Right atrium auricular region (tissue), 2 donors: ENCODE data around the gene SCTR. TPM values are rescaled to one million over a fixed set of nuclear protein-coding genes. Genes with fewer than 3 reads are reported as not detected.

Experiments
- DNase-seq: peaks from one replicate; pipeline ENCODE4 v3.0.0-alpha.2; 2019; ENCODE audit warnings: low spot score
- H3K27ac ChIP-seq, 2 donors: fragments of 200-600 bp; sonication (generic); 1 replicate in 1 of 2; 2 replicates in 1 of 2; pipeline ENCODE4 v1.5.1; 2016 to 2019
- H3K27me3 ChIP-seq, 2 donors: fragments of 200-600 bp; sonication (generic); one replicate each; pipeline versions ENCODE4 v1.5.1 to v1.6.0; 2017 to 2019
- H3K36me3 ChIP-seq: fragments of 200-600 bp; sonication (generic); one replicate; pipeline ENCODE4 v1.5.1; 2016
- H3K4me1 ChIP-seq, 2 donors: fragments of 200-600 bp; sonication (generic); one replicate each; pipeline versions ENCODE4 v1.5.1 to v1.6.0; 2017 to 2019
- H3K4me3 ChIP-seq, 2 donors: fragments of 200-600 bp; sonication (generic); 1 replicate in 1 of 2; 2 replicates in 1 of 2; pipeline ENCODE4 v1.5.1; 2017 to 2019; ENCODE audit warnings: mild to moderate bottlenecking in 1 of 2, moderate library complexity in 1 of 2
- H3K9me3 ChIP-seq, 2 donors: fragments of 200-600 bp; sonication (generic); one replicate each; pipeline ENCODE4 v1.5.1; 2019
- total RNA-seq, 2 donors: library from RNA; depleted of rRNA; stranded (reverse); fragments of >200 nt; gene quantifications; one replicate each; pipeline ENCODE4 v1.1.0, GENCODE V29; 2016
- TF ChIP-seq, protein P1 (sequence below), 2 donors: fragments of 200-600 bp; sonication (generic); IDR thresholded peaks; one replicate each; pipeline ENCODE4 v1.5.1; 2019; ENCODE audit warnings: antibody characterized with exemption in 2 of 2

Gene SCTR
- total RNA-seq, 2 donors from 2014 or later: not detected

DNA sequence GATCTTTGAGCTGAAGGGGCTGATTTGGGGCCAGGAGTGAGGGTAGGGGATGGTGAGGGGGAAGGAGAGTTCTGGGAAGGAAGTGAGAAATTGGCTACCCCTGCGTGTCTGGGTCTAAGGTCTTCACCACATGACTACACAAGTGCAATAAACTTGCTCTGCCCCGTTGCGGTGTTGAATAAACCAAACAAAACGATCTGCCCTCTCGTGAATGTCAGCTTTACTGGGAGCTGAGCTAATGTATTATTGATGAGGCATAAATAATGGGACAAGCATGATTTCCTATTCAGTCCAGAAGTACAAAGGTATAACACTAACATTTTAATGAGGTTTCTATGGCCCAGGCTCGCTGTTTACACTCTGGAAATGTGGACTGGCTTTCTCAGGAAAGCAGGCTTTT, 11.9 kb upstream of the SCTR start:
- Histone ChIP-seq H3K27me3 (no peaks in the 10 kb centered on the region), H3K4me1 (no peaks in the 10 kb centered on the region), H3K27ac (no peak overlapping the region), H3K4me3 (no peak overlapping the region), H3K9me3 (peaks cover 0 to 27% of the 10 kb centered on the region in 2 donors), H3K36me3 (no peaks in the 10 kb centered on the region)
- TF ChIP-seq, protein P1, sequence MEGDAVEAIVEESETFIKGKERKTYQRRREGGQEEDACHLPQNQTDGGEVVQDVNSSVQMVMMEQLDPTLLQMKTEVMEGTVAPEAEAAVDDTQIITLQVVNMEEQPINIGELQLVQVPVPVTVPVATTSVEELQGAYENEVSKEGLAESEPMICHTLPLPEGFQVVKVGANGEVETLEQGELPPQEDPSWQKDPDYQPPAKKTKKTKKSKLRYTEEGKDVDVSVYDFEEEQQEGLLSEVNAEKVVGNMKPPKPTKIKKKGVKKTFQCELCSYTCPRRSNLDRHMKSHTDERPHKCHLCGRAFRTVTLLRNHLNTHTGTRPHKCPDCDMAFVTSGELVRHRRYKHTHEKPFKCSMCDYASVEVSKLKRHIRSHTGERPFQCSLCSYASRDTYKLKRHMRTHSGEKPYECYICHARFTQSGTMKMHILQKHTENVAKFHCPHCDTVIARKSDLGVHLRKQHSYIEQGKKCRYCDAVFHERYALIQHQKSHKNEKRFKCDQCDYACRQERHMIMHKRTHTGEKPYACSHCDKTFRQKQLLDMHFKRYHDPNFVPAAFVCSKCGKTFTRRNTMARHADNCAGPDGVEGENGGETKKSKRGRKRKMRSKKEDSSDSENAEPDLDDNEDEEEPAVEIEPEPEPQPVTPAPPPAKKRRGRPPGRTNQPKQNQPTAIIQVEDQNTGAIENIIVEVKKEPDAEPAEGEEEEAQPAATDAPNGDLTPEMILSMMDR (IDR thresholded peaks at IDR 0.05): no peak
- DNase-seq: no peak

DNA sequence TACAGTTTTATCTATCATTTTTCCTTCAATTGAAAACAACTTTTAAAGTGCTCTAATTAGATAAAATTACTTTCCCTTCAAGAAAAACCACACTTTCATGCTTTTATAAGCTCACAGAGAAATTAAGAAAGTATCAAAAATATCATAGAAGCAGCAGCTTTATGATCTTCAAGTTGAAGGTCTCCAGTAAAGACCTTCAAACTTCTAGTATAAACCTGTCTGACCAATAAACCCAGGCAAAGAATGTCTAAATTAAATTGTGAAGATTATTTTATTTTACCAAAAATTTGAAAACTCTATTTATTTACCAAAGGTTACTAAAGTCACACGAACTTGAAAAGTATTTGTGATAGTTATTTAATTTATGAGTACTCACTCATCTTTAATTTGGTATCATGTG, 9.3 kb upstream of the SCTR start:
- no peaks in the 10 kb centered on the region for H3K4me1 ChIP-seq
- TF ChIP-seq, protein P1 (IDR thresholded peaks at IDR 0.05): no peak
- H3K4me3 ChIP-seq: no peak overlapping the region
- no peak for DNase-seq
- peaks cover 0 to 27% of the 10 kb centered on the region in 2 donors for H3K9me3 ChIP-seq
- H3K27me3 ChIP-seq: no peaks in the 10 kb centered on the region
- H3K27ac ChIP-seq: no peak overlapping the region
- no peaks in the 10 kb centered on the region for H3K36me3 ChIP-seq

DNA sequence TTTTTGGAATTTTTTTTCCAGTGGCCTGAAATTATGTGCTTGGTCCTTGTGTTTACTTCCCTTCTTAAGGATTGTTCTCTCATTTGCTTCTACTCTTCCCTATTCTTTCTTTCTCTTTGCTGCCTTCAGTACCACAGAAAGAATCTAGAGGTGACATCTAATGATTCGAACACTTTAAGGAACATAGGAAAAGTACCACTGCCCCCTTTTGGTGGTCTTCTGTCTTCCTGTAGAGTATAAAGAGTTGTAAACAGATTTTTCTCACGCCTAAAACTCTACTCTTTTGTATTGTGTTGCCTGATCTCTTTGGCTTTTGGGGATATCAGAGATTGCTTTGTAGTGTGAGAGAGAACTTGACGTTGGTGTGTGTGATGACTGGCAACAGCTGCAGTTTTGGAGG, 7.0 kb upstream of the SCTR start:
- DNase-seq: no peak
- Histone ChIP-seq H3K4me3 (no peak overlapping the region), H3K4me1 (no peaks in the 10 kb centered on the region), H3K9me3 (peaks cover 0 to 27% of the 10 kb centered on the region in 2 donors), H3K27ac (no peak overlapping the region), H3K27me3 (no peaks in the 10 kb centered on the region), H3K36me3 (no peaks in the 10 kb centered on the region)
- TF ChIP-seq, protein P1 (IDR thresholded peaks at IDR 0.05): no peak

DNA sequence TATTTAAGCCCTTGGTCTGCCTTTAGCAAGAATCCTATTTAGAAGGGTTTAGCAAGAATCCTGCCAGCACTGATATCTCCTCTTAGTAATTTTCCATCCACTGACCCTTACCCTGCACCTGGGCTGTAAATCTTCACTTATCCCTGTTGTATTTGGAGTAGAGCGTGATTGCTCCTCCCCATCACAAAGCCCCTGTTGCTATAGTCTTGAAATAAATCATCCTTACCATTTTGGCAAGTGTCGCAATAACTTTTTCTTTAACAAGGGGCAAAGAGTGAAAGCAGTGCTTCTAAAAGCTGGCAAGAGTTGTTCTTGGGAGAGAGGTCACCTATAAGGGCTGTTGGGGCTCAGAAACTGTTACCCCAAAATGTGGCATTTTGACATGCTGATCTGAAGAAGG, 3.7 kb upstream of the SCTR start:
- TF ChIP-seq, protein P1 (IDR thresholded peaks at IDR 0.05): no peak
- no peaks in the 10 kb centered on the region for H3K4me1 ChIP-seq
- H3K4me3 ChIP-seq: no peak overlapping the region
- no peak for DNase-seq
- no peak overlapping the region for H3K27ac ChIP-seq
- no peaks in the 10 kb centered on the region for H3K36me3 ChIP-seq
- H3K27me3 ChIP-seq: no peaks in the 10 kb centered on the region
- H3K9me3 ChIP-seq: peaks cover 0 to 14% of the 10 kb centered on the region in 2 donors

DNA sequence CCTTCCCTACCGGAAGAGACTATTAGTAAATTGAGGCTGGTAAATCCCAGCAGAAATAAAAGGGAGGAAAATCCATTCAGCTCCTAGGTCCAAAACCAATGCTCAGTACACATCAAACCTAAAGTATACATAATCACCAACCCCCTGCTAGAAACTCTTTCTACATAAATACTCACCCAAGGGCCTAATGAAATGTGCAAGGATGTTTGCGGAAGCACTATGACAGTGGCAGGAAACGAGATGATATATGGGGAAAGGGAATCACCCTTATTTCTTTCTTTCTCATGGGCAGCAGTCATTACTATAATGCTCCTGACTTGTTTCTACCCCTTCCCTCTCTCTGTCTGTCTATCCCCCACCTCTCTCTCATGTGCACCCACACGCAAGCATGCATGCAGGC, 1.3 kb upstream of the SCTR start:
- Histone ChIP-seq H3K36me3 (no peaks in the 10 kb centered on the region), H3K27ac (no peak overlapping the region), H3K4me1 (no peaks in the 10 kb centered on the region), H3K27me3 (no peaks in the 10 kb centered on the region), H3K9me3 (no peaks in the 10 kb centered on the region), H3K4me3 (no peak overlapping the region)
- TF ChIP-seq, protein P1 (IDR thresholded peaks at IDR 0.05): no peak
- DNase-seq: no peak

DNA sequence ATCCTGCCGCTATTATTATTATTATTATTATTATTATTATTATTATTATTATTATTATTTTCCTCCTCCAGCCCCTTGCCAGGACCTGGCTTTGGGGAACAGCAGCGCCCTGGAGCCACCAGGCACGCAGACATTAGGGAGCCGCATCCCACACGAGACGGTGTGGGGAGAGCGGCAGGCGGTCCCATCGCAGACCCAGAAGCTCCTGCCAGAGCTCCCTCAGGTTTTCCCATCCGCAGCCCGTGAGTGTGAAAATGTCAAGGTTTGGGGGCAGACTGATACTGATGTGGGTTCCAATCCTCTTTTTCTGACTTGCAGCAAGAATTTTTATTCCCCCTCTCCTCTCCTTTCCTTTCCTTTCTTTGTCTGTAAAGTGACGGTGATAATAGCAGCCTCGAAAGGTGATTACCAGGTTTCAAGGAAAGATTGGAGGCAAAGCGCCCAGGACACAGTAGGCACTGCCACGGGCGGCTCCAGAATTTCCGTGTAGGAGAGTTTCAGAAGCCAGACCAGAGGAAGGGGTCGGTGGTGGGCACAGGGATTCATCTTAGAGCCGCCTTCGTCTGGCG, 816 bp downstream of the SCTR start:
- TF ChIP-seq, protein P1 (IDR thresholded peaks at IDR 0.05): no peak
- Histone ChIP-seq H3K4me1 (no peaks in the 10 kb centered on the region), H3K36me3 (no peaks in the 10 kb centered on the region), H3K27ac (no peak overlapping the region), H3K27me3 (no peaks in the 10 kb centered on the region), H3K9me3 (no peaks in the 10 kb centered on the region), H3K4me3 (peak overlapping the region in 1 of 2 donors; percentile 31)
- no peak for DNase-seq
